Stomach (tissue), 9 donors: ENCODE data around the gene SMIM12. TPM values are rescaled to one million over a fixed set of nuclear protein-coding genes. Genes with fewer than 3 reads are reported as not detected.

Experiments
- DNase-seq, 2 donors: peaks; one replicate each; pipeline versions ENCODE4 v3.0.0 to v3.0.0-alpha.2; 2013 to 2019
- H3K27ac ChIP-seq, 5 donors: fragments of 200-600 bp in 4 of 5; sonication (generic) in 4 of 5; one replicate each; pipeline ENCODE4 v1.5.1; 2013 to 2019; ENCODE audit warnings: mild to moderate bottlenecking in 1 of 5, moderate library complexity in 1 of 5
- H3K27me3 ChIP-seq, 3 donors: fragments of 200-600 bp; sonication (generic); one replicate each; pipeline ENCODE4 v1.5.1; 2017 to 2019; ENCODE audit warnings: mixed run types in 1 of 3
- H3K36me3 ChIP-seq, 4 donors: fragments of 200-600 bp; sonication (generic); 1 replicate in 3 of 4; 2 replicates in 1 of 4; pipeline ENCODE4 v1.5.1; 2016 to 2019
- H3K4me1 ChIP-seq, 4 donors: fragments of 200-600 bp; sonication (generic); one replicate each; pipeline ENCODE4 v1.5.1; 2016 to 2019
- H3K4me3 ChIP-seq, 4 donors: fragments of 200-600 bp; sonication (generic) in 3 of 4; one replicate each; pipeline ENCODE4 v1.5.1; 2016 to 2019; ENCODE audit warnings: mild to moderate bottlenecking in 1 of 4
- H3K9me3 ChIP-seq, 4 donors: fragments of 200-600 bp; sonication (generic); one replicate each; pipeline ENCODE4 v1.5.1; 2016 to 2019
- EP300 ChIP-seq: sonication (generic); formaldehyde crosslinking; IDR thresholded peaks from one replicate; pipeline ENCODE4 v1.6.1; 2017; ENCODE audit warnings: antibody characterized with exemption
- POLR2A ChIP-seq, 4 donors: fragments of 450-650 bp; IDR thresholded peaks; one replicate each; pipeline ENCODE4 v1.6.1; 2016; ENCODE audit warnings: antibody characterized with exemption in 4 of 4, control low read depth in 2 of 4, mild to moderate bottlenecking in 1 of 4, moderate library complexity in 1 of 4
- POLR2AphosphoS5 ChIP-seq, 3 donors: sonication (generic); formaldehyde crosslinking; IDR thresholded peaks; one replicate each; pipeline ENCODE4 v1.6.1; 2016; ENCODE audit warnings: antibody characterized with exemption in 3 of 3
- WGBS, 5 donors: extraction: QIAGEN DNeasy Blood & Tissue Kit in 3 of 5; methylation state at CpG; one replicate each; pipeline versions ENCODE4 v1.1.5 to v1.1.7; 2013 to 2018; 5-methylcytosine and 5-hydroxymethylcytosine counted together
- intact Hi-C: fragments of 100-400 bp; cut with DNase I; formaldehyde crosslinking; loops from one replicate; pipeline ENCODE4 v1.15.1; 2023; ENCODE audit warnings: low total_unique reads
- polyA plus RNA-seq, 3 donors: library from polyadenylated mRNA; stranded (reverse); fragments of 200-250 nt; gene quantifications; one replicate each; pipeline ENCODE4 v1.2.3, GENCODE V29; 2013
- total RNA-seq, 5 donors: library from RNA; depleted of rRNA; stranded (reverse); fragments of >200 nt; gene quantifications; one replicate each; pipeline versions ENCODE4 v1.1.0 to v1.2.3, GENCODE V29; 2014 to 2016
- TF ChIP-seq, protein P1 (sequence below), 7 experiments: fragments of 450-650 bp in 4 of 7; fragments of 200-600 bp in 3 of 7; sonication (generic) in 3 of 7; IDR thresholded peaks; one replicate each; pipeline ENCODE4 v1.5.1; 2016 to 2019; ENCODE audit warnings: antibody characterized with exemption in 7 of 7, control low read depth in 2 of 7, mild to moderate bottlenecking in 1 of 7
- donor health status: healthy with polysubstance abuse.
- donor health status: Bipolar disorder and iron deficiency.
- donor health status: healthy.

The SMIM12 gene
- total and polyA plus RNA-seq, 8 donors = 0.58 to 28.9 (median 22.6) TPM

DNA sequence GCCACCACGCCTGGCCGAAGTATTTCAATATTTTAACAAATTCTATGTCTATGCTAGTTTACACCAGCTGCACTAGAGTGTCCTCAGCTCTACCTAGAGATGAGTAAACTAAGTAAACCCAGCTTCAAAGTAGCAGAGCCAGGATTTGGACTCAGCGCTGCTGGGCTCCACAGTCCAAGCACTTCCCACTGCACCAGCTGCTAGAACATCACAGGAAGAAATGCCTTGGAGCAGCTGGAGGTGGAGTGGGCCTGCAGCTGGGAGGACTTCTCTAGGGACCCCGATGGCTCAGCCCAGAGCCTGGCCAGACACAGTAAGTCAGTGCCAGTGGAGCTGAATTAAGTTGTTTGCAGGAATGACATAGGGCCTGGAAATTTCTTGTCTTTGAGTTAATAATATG lies 10.2 kb upstream of the SMIM12 start:
- no peak overlapping the region for H3K4me3 ChIP-seq
- peaks cover 0 to 27% (median 17%) of the 10 kb centered on the region in 3 donors for H3K27me3 ChIP-seq
- intact Hi-C loops = no loop called here
- no peaks in the 10 kb centered on the region for H3K36me3 ChIP-seq
- TF ChIP-seq EP300 = no peak
- no peak for TF ChIP-seq POLR2AphosphoS5 (IDR thresholded peaks at IDR 0.05)
- TF ChIP-seq, protein P1, sequence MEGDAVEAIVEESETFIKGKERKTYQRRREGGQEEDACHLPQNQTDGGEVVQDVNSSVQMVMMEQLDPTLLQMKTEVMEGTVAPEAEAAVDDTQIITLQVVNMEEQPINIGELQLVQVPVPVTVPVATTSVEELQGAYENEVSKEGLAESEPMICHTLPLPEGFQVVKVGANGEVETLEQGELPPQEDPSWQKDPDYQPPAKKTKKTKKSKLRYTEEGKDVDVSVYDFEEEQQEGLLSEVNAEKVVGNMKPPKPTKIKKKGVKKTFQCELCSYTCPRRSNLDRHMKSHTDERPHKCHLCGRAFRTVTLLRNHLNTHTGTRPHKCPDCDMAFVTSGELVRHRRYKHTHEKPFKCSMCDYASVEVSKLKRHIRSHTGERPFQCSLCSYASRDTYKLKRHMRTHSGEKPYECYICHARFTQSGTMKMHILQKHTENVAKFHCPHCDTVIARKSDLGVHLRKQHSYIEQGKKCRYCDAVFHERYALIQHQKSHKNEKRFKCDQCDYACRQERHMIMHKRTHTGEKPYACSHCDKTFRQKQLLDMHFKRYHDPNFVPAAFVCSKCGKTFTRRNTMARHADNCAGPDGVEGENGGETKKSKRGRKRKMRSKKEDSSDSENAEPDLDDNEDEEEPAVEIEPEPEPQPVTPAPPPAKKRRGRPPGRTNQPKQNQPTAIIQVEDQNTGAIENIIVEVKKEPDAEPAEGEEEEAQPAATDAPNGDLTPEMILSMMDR (IDR thresholded peaks at IDR 0.05) = no peak
- TF ChIP-seq POLR2A (IDR thresholded peaks at IDR 0.05) = no peak
- no peak overlapping the region for H3K27ac ChIP-seq
- DNase-seq = no peak
- 87 to 91% (median 89%) methylated on average over 4 of the region's 4 CpGs for WGBS, 5 donors
- H3K4me1 ChIP-seq = peaks cover 11 to 21% (median 16%) of the 10 kb centered on the region in 4 donors
- no peaks in the 10 kb centered on the region for H3K9me3 ChIP-seq

DNA sequence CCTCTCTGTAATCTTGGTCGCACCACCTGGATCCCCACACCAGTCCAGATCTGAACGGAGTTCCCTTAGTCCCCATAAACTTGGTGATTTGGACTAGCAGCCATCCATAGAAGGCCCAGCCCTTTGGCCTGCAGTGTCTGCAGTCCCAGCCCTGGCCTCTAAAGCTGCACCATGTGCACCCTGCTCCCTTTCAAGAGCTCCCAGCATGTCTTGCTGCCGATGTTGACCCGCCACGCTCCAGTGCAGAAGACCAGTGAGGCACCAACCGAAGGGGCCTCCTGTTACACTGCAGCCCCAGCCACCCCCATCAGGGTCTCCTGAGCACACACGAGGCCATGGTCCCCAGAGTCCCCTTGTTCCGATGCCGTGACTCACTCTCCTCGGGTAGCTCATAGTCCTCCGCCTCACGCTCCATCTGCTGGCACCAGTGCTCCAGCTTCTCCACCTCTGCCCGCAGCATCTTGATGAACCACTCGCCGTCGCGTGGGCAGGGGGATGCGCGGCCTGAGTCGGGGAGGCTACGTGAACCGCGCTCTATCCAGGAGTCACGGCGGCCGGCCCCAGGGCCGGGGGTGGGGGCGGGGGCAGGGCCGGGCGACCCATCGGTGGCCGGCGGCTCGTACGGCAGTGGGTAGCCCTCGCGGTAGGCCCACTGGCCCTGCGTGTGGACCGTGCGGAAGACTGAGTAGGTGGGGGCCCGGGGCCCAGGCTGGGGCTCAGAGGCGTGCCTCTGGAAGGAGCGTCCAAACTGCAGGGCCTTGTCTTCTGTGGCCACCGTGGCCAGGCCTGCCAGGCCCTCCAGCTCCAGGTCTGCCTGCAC lies 8.9 kb upstream of the SMIM12 start:
- Histone ChIP-seq H3K36me3 (no peaks in the 10 kb centered on the region), H3K4me1 (peaks cover 11 to 21% (median 16%) of the 10 kb centered on the region in 4 donors), H3K27me3 (peaks cover 0 to 13% (median 13%) of the 10 kb centered on the region in 3 donors), H3K27ac (no peak overlapping the region), H3K9me3 (no peaks in the 10 kb centered on the region), H3K4me3 (no peak overlapping the region)
- DNase-seq = no peak
- WGBS, 5 donors = 90 to 94% (median 92%) methylated on average over 23 to 44 of the region's 44 CpGs
- TF ChIP-seq, protein P1 (IDR thresholded peaks at IDR 0.05) = no peak
- TF ChIP-seq EP300 (no peak), POLR2A (IDR thresholded peaks at IDR 0.05) (no peak), POLR2AphosphoS5 (IDR thresholded peaks at IDR 0.05) (no peak)
- intact Hi-C loops = no loop called here

DNA sequence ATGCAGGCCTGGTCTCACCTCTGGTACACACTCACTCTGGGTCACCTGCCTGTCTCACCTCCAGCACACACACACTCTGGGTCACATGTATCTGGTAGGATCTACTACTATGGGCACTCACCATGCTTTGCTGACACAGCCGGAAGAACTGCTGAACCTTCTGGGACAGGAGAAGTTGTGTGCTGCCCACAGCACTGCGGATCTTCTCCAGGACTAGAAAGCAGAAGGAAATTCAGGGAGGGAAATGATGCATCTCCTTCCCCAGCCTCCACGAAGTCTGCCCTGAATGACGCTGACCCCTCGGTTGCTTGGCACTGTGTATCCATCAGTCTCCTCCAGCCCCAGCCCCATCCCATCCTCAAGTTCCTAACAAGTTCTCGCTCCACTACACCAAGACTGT lies 7.9 kb upstream of the SMIM12 start:
- intact Hi-C loops = no loop called here
- no peaks in the 10 kb centered on the region for H3K9me3 ChIP-seq
- H3K27ac ChIP-seq = no peak overlapping the region
- H3K27me3 ChIP-seq = peaks cover 0 to 8% (median 3%) of the 10 kb centered on the region in 3 donors
- H3K4me1 ChIP-seq = peaks cover 11 to 21% (median 16%) of the 10 kb centered on the region in 4 donors
- DNase-seq = no peak
- H3K4me3 ChIP-seq = no peak overlapping the region
- 82 to 93% (median 92%) methylated on average over 5 to 6 of the region's 6 CpGs for WGBS, 5 donors
- TF ChIP-seq POLR2A (IDR thresholded peaks at IDR 0.05) (no peak), POLR2AphosphoS5 (IDR thresholded peaks at IDR 0.05) (no peak), EP300 (no peak)
- TF ChIP-seq, protein P1 (IDR thresholded peaks at IDR 0.05) = no peak
- H3K36me3 ChIP-seq = no peaks in the 10 kb centered on the region

DNA sequence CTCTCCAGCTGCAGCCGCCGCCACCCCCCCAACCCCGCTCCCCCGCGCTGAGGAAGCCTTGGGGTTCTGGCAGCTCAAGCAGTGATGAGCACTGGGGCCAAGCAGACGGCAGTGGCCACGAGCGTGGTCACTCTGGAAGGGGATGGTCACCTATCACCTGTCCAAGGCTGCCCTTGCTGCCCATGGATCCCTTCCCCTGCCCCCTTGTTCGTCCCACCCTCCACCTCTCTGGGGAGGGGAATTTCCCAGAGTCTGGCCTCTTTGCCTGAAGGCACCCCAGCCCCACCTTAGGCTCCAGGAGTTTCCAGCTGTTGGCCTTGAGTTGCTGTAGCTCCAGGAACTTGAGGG lies 7.2 kb upstream of the SMIM12 start:
- intact Hi-C loops = no loop called here
- Histone ChIP-seq H3K27ac (peak overlapping the region in 4 of 5 donors; percentile 77 to 89 (median 84)), H3K9me3 (no peaks in the 10 kb centered on the region), H3K4me1 (peaks cover 11 to 21% (median 16%) of the 10 kb centered on the region in 4 donors), H3K27me3 (peaks cover 0 to 4% (median 0%) of the 10 kb centered on the region in 3 donors), H3K36me3 (no peaks in the 10 kb centered on the region), H3K4me3 (peak overlapping the region; percentile 63 to 78 (median 68))
- 23 to 53% (median 30%) methylated on average over 3 to 9 of the region's 9 CpGs for WGBS, 5 donors
- DNase-seq = no peak
- TF ChIP-seq POLR2A (IDR thresholded peaks at IDR 0.05) (no peak), EP300 (no peak), POLR2AphosphoS5 (IDR thresholded peaks at IDR 0.05) (no peak)
- TF ChIP-seq, protein P1 (IDR thresholded peaks at IDR 0.05) = peak in 1 of 7 experiments; percentile 0
